Esophagus squamous epithelium (tissue), 5 donors: ENCODE data around the gene NOSTRIN. TPM values are rescaled to one million over a fixed set of nuclear protein-coding genes. Genes with fewer than 3 reads are reported as not detected.

Source experiments
- DNase-seq: peaks from one replicate; lab custom pipeline; 2025; lab: John Stamatoyannopoulos, UW
- H3K27ac ChIP-seq, 4 donors: fragments of 200-600 bp; sonication (generic); one replicate each; pipeline ENCODE4 v1.5.1; 2016 to 2019; ENCODE audit warnings: mild to moderate bottlenecking in 1 of 4
- H3K27me3 ChIP-seq, 4 donors: fragments of 200-600 bp; sonication (generic); 1 replicate in 3 of 4; 2 replicates in 1 of 4; pipeline versions ENCODE4 v1.5.1 to v1.6.0; 2017 to 2021; ENCODE audit warnings: antibody characterized with exemption in 1 of 4
- H3K36me3 ChIP-seq, 3 donors: fragments of 200-600 bp; sonication (generic); one replicate each; pipeline ENCODE4 v1.5.1; 2016 to 2019
- H3K4me1 ChIP-seq, 3 donors: fragments of 200-600 bp; sonication (generic); one replicate each; pipeline ENCODE4 v1.5.1; 2017 to 2019
- H3K4me3 ChIP-seq, 4 donors: fragments of 200-600 bp; sonication (generic); 1 replicate in 3 of 4; 2 replicates in 1 of 4; pipeline ENCODE4 v1.5.1; 2016 to 2019; ENCODE audit warnings: mild to moderate bottlenecking in 2 of 4, moderate library complexity in 1 of 4
- H3K9me3 ChIP-seq, 3 donors: fragments of 200-600 bp; sonication (generic); one replicate each; pipeline ENCODE4 v1.5.1; 2016 to 2019
- CTCF ChIP-seq, 6 experiments: fragments of 450-650 bp in 4 of 6; fragments of 200-600 bp in 2 of 6; sonication (generic) in 2 of 6; IDR thresholded peaks; one replicate each; pipeline ENCODE4 v1.5.1; 2016 to 2019; ENCODE audit warnings: antibody characterized with exemption in 6 of 6, mild to moderate bottlenecking in 4 of 6, moderate library complexity in 4 of 6
- POLR2A ChIP-seq, 4 donors: fragments of 450-650 bp; IDR thresholded peaks; one replicate each; pipeline ENCODE4 v1.6.1; 2017; ENCODE audit warnings: antibody characterized with exemption in 4 of 4, mild to moderate bottlenecking in 4 of 4, moderate library complexity in 3 of 4
- WGBS, 2 donors: methylation state at CpG; one replicate each; pipeline ENCODE4 v1.1.5; 2018; 5-methylcytosine and 5-hydroxymethylcytosine counted together
- intact Hi-C: fragments of 100-400 bp; cut with DNase I; formaldehyde crosslinking; loops from one replicate; pipeline ENCODE4 v1.15.0; 2022
- total RNA-seq, 4 donors: library from RNA; depleted of rRNA; stranded (reverse); fragments of >200 nt; gene quantifications; one replicate each; pipeline ENCODE4 v1.1.0, GENCODE V29; 2016
- donor health status: DM: yes; HTN: yes; CAD: no.

Gene NOSTRIN
- total RNA-seq, 4 donors from 2014 or later: 0.76 to 15.6 (median 4.2) TPM

- WGBS, 2 donors: 65 to 76% methylated on average over 9 of the region's 9 CpGs
- DNase-seq: no peak
- intact Hi-C loops: no loop called here
- Histone ChIP-seq H3K4me3 (no peak overlapping the region), H3K27ac (peak overlapping the region in 3 of 4 donors; percentile 8 to 48 (median 44)), H3K4me1 (peaks cover 0 to 22% (median 0%) of the 10 kb centered on the region in 3 donors), H3K9me3 (no peaks in the 10 kb centered on the region), H3K27me3 (no peaks in the 10 kb centered on the region), H3K36me3 (no peaks in the 10 kb centered on the region)
- TF ChIP-seq POLR2A (IDR thresholded peaks at IDR 0.05) (no peak), CTCF (IDR thresholded peaks at IDR 0.05) (no peak)
Observed at GRCh38 chr2:168796090-168796577, 6.3 kb upstream of the NOSTRIN start.

GRCh38 chr2:168796583-168797285 lies 5.7 kb upstream of the NOSTRIN start:
- no peak for TF ChIP-seq CTCF (IDR thresholded peaks at IDR 0.05)
- TF ChIP-seq POLR2A (IDR thresholded peaks at IDR 0.05): no peak
- Histone ChIP-seq H3K4me1 (peaks cover 0 to 22% (median 0%) of the 10 kb centered on the region in 3 donors), H3K9me3 (no peaks in the 10 kb centered on the region), H3K4me3 (no peak overlapping the region), H3K36me3 (no peaks in the 10 kb centered on the region), H3K27ac (peak overlapping the region in 2 of 4 donors; percentile 8 to 44), H3K27me3 (no peaks in the 10 kb centered on the region)
- intact Hi-C loops: no loop called here
- no peak for DNase-seq
- 67 to 82% methylated on average over 8 of the region's 8 CpGs for WGBS, 2 donors

GRCh38 chr2:168797286-168797655 lies 5.2 kb upstream of the NOSTRIN start:
- no peak for DNase-seq
- Histone ChIP-seq H3K9me3 (no peaks in the 10 kb centered on the region), H3K4me1 (peaks cover 0 to 22% (median 0%) of the 10 kb centered on the region in 3 donors), H3K4me3 (no peak overlapping the region), H3K27me3 (no peaks in the 10 kb centered on the region), H3K27ac (no peak overlapping the region), H3K36me3 (no peaks in the 10 kb centered on the region)
- no peak for TF ChIP-seq POLR2A (IDR thresholded peaks at IDR 0.05)
- intact Hi-C loops: no loop called here

- 50 to 54% methylated on average over 13 of the region's 13 CpGs for WGBS, 2 donors
- intact Hi-C loops: no loop called here
- Histone ChIP-seq H3K27ac (peak overlapping the region in 1 of 4 donors; percentile 13), H3K36me3 (no peaks in the 10 kb centered on the region), H3K4me1 (peaks cover 0 to 28% (median 0%) of the 10 kb centered on the region in 3 donors), H3K27me3 (no peaks in the 10 kb centered on the region), H3K9me3 (no peaks in the 10 kb centered on the region), H3K4me3 (no peak overlapping the region)
- no peak for DNase-seq
- no peak for TF ChIP-seq POLR2A (IDR thresholded peaks at IDR 0.05)
- TF ChIP-seq CTCF (IDR thresholded peaks at IDR 0.05): no peak
Observed at GRCh38 chr2:168798076-168798887, 4.2 kb upstream of the NOSTRIN start.

GRCh38 chr2:168798888-168799410 lies 3.5 kb upstream of the NOSTRIN start:
- Histone ChIP-seq H3K4me3 (no peak overlapping the region), H3K9me3 (no peaks in the 10 kb centered on the region), H3K4me1 (peaks cover 0 to 28% (median 0%) of the 10 kb centered on the region in 3 donors), H3K27me3 (no peaks in the 10 kb centered on the region), H3K36me3 (no peaks in the 10 kb centered on the region), H3K27ac (no peak overlapping the region)
- no peak for DNase-seq
- WGBS, 2 donors: 91 to 94% methylated on average over 1 of the region's 1 CpG
- intact Hi-C loops: no loop called here
- TF ChIP-seq CTCF (IDR thresholded peaks at IDR 0.05) (no peak), POLR2A (IDR thresholded peaks at IDR 0.05) (no peak)
